CD4-positive, alpha-beta T cell (primary cell): ENCODE measurements around the gene HIRIP3. TPM values are rescaled to one million over a fixed set of nuclear protein-coding genes. Genes with fewer than 3 reads are reported as not detected.

Experiments
- ATAC-seq: fragments of 200-7000 bp; cut with Tn5 transposase; one replicate; pipeline ENCODE4 v1.10.0; 2022; ENCODE audit warnings: mild to moderate bottlenecking; ENCODE audit not compliant: poor library complexity
- CTCF ChIA-PET: fragments of 350-600 bp; sonication (Branson Sonifier 250); formaldehyde crosslinking; loops from one replicate; lab custom pipeline; 2021; ENCODE audit warnings: antibody characterized with exemption, inconsistent platforms; lab: Charles Lee
- POLR2A ChIA-PET: fragments of 350-600 bp; sonication (Branson Sonifier 250); formaldehyde crosslinking; loops from one replicate; lab custom pipeline; 2021; ENCODE audit warnings: antibody characterized with exemption, inconsistent platforms; lab: Charles Lee
- DNase-seq, 14 experiments: peaks; one replicate each; pipeline ENCODE4 v3.0.0-alpha.2; 2013 to 2020; ENCODE audit warnings: mixed read lengths in 2 of 14
- H3K27ac ChIP-seq, 2 donors: one replicate each; pipeline versions ENCODE4 v1.5.1 to v1.7.0; 2013; ENCODE audit warnings: low read length in 2 of 2, low read depth in 1 of 2, mild to moderate bottlenecking in 1 of 2
- H3K27me3 ChIP-seq, 2 experiments: 1 replicate in 1 of 2; 2 replicates in 1 of 2; pipeline versions ENCODE4 v1.6.1 to v1.7.0; 2013; ENCODE audit warnings: low read length in 2 of 2, control low read depth in 1 of 2, mild to moderate bottlenecking in 1 of 2, moderate library complexity in 1 of 2; ENCODE audit not compliant: insufficient read depth in 2 of 2, control insufficient read depth in 1 of 2
- H3K36me3 ChIP-seq: one replicate; pipeline ENCODE4 v1.6.1; 2013; ENCODE audit warnings: low read length, control low read depth; ENCODE audit not compliant: insufficient read depth
- H3K4me1 ChIP-seq: one replicate; pipeline ENCODE4 v1.6.1; 2013; ENCODE audit warnings: low read length, control low read depth; ENCODE audit not compliant: insufficient read depth
- H3K4me3 ChIP-seq: one replicate; pipeline ENCODE4 v1.5.1; 2013; ENCODE audit warnings: mild to moderate bottlenecking, low read length, moderate library complexity
- H3K9me3 ChIP-seq, 2 experiments: 1 replicate in 1 of 2; 2 replicates in 1 of 2; pipeline versions ENCODE4 v1.6.1 to v1.7.0; 2013; ENCODE audit warnings: low read length in 2 of 2, mild to moderate bottlenecking in 2 of 2, control low read depth in 1 of 2, moderate library complexity in 1 of 2; ENCODE audit not compliant: control insufficient read depth in 1 of 2, insufficient read depth in 1 of 2
- H3K27ac Mint-ChIP-seq: one replicate; pipeline ENCODE4 v1.8.0; 2020; ENCODE audit warnings: mixed read lengths
- H3K27me3 Mint-ChIP-seq: one replicate; pipeline ENCODE4 v1.8.0; 2021; ENCODE audit warnings: mixed read lengths
- H3K36me3 Mint-ChIP-seq: one replicate; pipeline ENCODE4 v1.8.0; 2021; ENCODE audit warnings: low read depth, mixed read lengths
- H3K4me1 Mint-ChIP-seq: one replicate; pipeline ENCODE4 v1.8.0; 2021; ENCODE audit warnings: low read depth, mixed read lengths
- H3K4me3 Mint-ChIP-seq: one replicate; pipeline ENCODE4 v1.8.0; 2020; ENCODE audit warnings: mild to moderate bottlenecking, mixed read lengths
- H3K9me3 Mint-ChIP-seq: one replicate; pipeline ENCODE4 v1.8.0; 2020; ENCODE audit warnings: mixed read lengths
- intact Hi-C, 2 experiments: fragments of 100-400 bp; cut with DNase I in 1 of 2; cut with micrococcal nuclease in 1 of 2; formaldehyde crosslinking; loops; one replicate each; pipeline versions ENCODE4 v1.15.1 to v1.9.0; 2023 to 2025; cut with DNase I, micrococcal nuclease
- total RNA-seq, 174 experiments: library from RNA in 2 of 174; stranded (reverse) in 2 of 174; gene quantifications; one replicate each; pipeline ENCODE4 v1.2.3 and lab custom pipeline; 2021 to 2026
- TF ChIP-seq, protein P1 (sequence below): fragments of 200-600 bp; IDR thresholded peaks from one replicate; pipeline ENCODE4 v1.8.0; 2022; ENCODE audit warnings: antibody characterized with exemption, mild to moderate bottlenecking

HIRIP3 gene
- total RNA-seq, 2 experiments from 2014 or later: 8.5 to 11.8 TPM

DNA sequence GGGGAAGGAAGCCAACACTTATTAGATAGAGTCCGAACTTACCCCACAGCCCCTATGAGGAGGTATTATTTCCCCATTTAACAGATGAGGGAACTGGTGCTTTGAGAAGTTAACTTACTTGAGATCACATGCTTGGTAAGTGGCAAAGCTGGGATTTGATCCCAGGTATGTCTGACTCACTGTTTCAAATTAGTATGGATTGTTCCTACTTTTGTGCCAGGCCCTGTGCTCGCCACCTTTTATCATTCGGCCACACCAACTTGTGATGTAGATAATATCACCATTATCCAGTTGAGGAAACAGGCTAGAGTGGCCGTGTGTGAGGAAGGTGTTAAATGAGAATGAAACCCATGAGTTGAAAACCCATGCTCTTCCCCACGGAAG is 10.7 kb downstream of the HIRIP3 start:
- no peak overlapping the region for H3K27ac ChIP-seq
- POLR2A ChIA-PET: no interaction called here

DNA sequence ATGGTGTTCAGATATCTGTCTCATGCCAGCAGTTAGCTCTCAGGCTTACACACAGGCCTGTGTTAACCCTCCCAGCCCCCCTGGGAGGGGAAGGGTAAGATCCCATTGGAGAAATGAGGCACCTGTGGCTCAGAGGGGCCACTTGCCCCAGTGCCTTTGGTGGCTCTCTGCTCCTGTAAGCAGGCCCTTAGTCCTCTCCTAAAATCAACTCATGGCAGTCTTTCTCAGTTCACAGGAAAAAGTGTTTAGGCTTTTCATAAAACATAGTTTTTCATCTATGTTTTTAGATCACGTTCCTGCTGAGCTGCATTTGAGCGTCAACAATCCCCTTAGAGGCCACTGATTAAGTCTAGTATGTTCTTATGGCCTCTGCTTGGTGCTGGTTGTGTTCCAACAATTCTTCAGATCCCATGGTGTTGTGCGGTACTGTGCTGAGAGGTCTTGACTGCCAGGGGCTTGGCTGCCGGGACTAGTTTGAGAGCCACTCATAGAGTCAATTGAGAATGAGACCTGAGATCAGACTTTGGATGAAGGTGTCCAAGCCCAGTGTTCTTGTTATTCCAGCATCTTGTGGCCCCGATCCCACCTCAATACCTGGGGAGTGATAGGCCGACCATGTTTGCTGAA is 11.2 kb downstream of the HIRIP3 start:
- Histone ChIP-seq H3K4me3 (no peak overlapping the region), H3K36me3 (peaks cover 89% of the 10 kb centered on the region), H3K27ac (no peak overlapping the region), H3K4me1 (no peaks in the 10 kb centered on the region), H3K9me3 (no peaks in the 10 kb centered on the region), H3K27me3 (no peaks in the 10 kb centered on the region)
- peaks cover 91% of the 10 kb centered on the region for H3K36me3 Mint-ChIP-seq
- no peak for ATAC-seq
- DNase-seq: no peak
- no peak overlapping the region for H3K27ac Mint-ChIP-seq
- CTCF ChIA-PET: no interaction called here
- POLR2A ChIA-PET: no interaction called here
- intact Hi-C loops: no loop called here
- H3K4me3 Mint-ChIP-seq: no peak overlapping the region
- TF ChIP-seq, protein P1, sequence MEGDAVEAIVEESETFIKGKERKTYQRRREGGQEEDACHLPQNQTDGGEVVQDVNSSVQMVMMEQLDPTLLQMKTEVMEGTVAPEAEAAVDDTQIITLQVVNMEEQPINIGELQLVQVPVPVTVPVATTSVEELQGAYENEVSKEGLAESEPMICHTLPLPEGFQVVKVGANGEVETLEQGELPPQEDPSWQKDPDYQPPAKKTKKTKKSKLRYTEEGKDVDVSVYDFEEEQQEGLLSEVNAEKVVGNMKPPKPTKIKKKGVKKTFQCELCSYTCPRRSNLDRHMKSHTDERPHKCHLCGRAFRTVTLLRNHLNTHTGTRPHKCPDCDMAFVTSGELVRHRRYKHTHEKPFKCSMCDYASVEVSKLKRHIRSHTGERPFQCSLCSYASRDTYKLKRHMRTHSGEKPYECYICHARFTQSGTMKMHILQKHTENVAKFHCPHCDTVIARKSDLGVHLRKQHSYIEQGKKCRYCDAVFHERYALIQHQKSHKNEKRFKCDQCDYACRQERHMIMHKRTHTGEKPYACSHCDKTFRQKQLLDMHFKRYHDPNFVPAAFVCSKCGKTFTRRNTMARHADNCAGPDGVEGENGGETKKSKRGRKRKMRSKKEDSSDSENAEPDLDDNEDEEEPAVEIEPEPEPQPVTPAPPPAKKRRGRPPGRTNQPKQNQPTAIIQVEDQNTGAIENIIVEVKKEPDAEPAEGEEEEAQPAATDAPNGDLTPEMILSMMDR: no peak
- no peaks in the 10 kb centered on the region for H3K9me3 Mint-ChIP-seq
- H3K27me3 Mint-ChIP-seq: no peaks in the 10 kb centered on the region
- no peaks in the 10 kb centered on the region for H3K4me1 Mint-ChIP-seq

More for the DNA sequence above, 10.7 kb downstream of the HIRIP3 start:
- no peaks in the 10 kb centered on the region for H3K4me1 ChIP-seq
- intact Hi-C loops: no loop called here
- Mint-ChIP-seq H3K27me3 (no peaks in the 10 kb centered on the region), H3K27ac (no peak overlapping the region), H3K9me3 (no peaks in the 10 kb centered on the region), H3K36me3 (peaks cover 91% of the 10 kb centered on the region), H3K4me1 (no peaks in the 10 kb centered on the region), H3K4me3 (no peak overlapping the region)
- TF ChIP-seq, protein P1: no peak
- DNase-seq: no peak
- peaks cover 87% of the 10 kb centered on the region for H3K36me3 ChIP-seq
- no peak for ATAC-seq
- H3K4me3 ChIP-seq: no peak overlapping the region
- H3K9me3 ChIP-seq: no peaks in the 10 kb centered on the region
- no peaks in the 10 kb centered on the region for H3K27me3 ChIP-seq
- CTCF ChIA-PET: no interaction called here

DNA sequence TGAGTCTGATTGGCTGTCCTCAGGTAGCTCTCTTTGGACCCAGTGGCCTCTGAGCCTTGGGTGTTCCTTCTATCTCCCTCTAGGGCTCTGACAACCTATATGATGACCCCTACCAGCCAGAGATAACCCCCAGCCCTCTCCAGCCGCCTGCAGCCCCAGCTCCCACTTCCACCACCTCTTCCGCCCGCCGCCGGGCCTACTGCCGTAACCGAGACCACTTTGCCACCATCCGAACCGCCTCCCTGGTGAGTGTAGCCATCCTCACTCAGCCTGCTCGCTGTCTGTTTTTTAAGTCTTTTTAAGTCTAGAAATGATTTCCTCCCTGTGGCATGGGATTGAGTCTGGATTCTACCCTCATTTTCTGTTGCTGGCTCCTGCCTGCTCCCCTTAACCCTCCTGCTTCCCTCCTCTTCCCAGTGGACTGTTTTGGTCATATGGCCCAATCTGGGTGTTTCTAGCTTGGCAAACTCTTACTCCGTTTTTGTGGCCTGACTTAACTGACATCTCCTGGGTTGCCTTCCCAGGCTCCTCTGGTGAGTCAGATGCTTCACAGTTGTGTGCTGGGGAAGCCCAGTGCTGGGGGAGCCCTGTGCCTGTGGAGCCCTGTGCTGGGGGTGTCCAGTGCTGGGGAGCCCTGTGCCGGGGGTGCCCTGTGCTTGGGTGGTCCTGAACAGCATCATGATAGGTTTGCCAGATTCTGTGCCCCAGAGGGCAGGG is 11.8 kb downstream of the HIRIP3 start:
- H3K36me3 Mint-ChIP-seq: peaks cover 91% of the 10 kb centered on the region
- no peak for ATAC-seq
- H3K27me3 ChIP-seq: no peaks in the 10 kb centered on the region
- no peaks in the 10 kb centered on the region for H3K4me1 Mint-ChIP-seq
- H3K4me3 Mint-ChIP-seq: no peak overlapping the region
- H3K27me3 Mint-ChIP-seq: no peaks in the 10 kb centered on the region
- CTCF ChIA-PET: no interaction called here
- H3K9me3 ChIP-seq: no peaks in the 10 kb centered on the region
- H3K27ac ChIP-seq: no peak overlapping the region
- POLR2A ChIA-PET: interaction anchor here (0.7 kb wide), 1 partner anchor 13 kb away, joined by 3 read pairs; no protein-coding TSS in a partner anchor
- H3K4me1 ChIP-seq: no peaks in the 10 kb centered on the region
- intact Hi-C loops: no loop called here
- TF ChIP-seq, protein P1: no peak
- H3K36me3 ChIP-seq: peaks cover 91% of the 10 kb centered on the region
- H3K4me3 ChIP-seq: no peak overlapping the region
- DNase-seq: no peak
- no peaks in the 10 kb centered on the region for H3K9me3 Mint-ChIP-seq
- H3K27ac Mint-ChIP-seq: no peak overlapping the region
